H1 (cell line): ENCODE results near the gene AP2B1. TPM values are rescaled to one million over a fixed set of nuclear protein-coding genes. Genes with fewer than 3 reads are reported as not detected.

Experiments used
- CTCF ChIA-PET: fragments of 300-600 bp; sonication (Branson Sonifier 250); formaldehyde crosslinking; loops from one replicate; lab custom pipeline; 2021; ENCODE audit not compliant: partially characterized antibody; lab: Charles Lee
- POLR2A ChIA-PET: fragments of 300-600 bp; sonication (Branson Sonifier 250); formaldehyde crosslinking; loops from one replicate; lab custom pipeline; 2021; ENCODE audit warnings: inconsistent platforms; ENCODE audit not compliant: partially characterized antibody; lab: Charles Lee
- DNase-seq, 2 experiments: peaks; one replicate each; pipeline versions ENCODE4 v3.0.0 to v3.0.0-alpha.2; 2010 to 2022; ENCODE audit warnings: low spot score in 2 of 2, low read depth in 1 of 2, mixed read lengths in 1 of 2
- FAIRE-seq: peaks from 2 replicates; lab custom pipeline; 2011; peaks lifted over from hg19 to GRCh38; lab: Jason Lieb, UNC
- H2AFZ ChIP-seq: 2 replicates; pipeline ENCODE4 v1.8.1; 2012; ENCODE audit warnings: low read length, inconsistent platforms
- H2AK5ac ChIP-seq: 2 replicates; pipeline ENCODE4 v1.6.1; 2013; ENCODE audit warnings: low read depth, low read length
- H2BK120ac ChIP-seq: replicated peaks from 2 replicates; pipeline ENCODE3; 2013; ENCODE audit warnings: low read depth, low read length, inconsistent platforms
- H2BK12ac ChIP-seq: 2 replicates; pipeline ENCODE4 v1.6.1; 2013; ENCODE audit warnings: low read depth, low read length
- H2BK15ac ChIP-seq: 2 replicates; pipeline ENCODE4 v1.6.1; 2013; ENCODE audit warnings: low read length
- H2BK20ac ChIP-seq: 2 replicates; pipeline ENCODE4 v1.6.1; 2013; ENCODE audit warnings: low read length
- H2BK5ac ChIP-seq: 2 replicates; pipeline ENCODE4 v1.6.1; 2013; ENCODE audit warnings: low read depth, low read length
- H3K14ac ChIP-seq: 2 replicates; pipeline ENCODE4 v1.6.1; 2013; ENCODE audit warnings: inconsistent platforms; ENCODE audit not compliant: insufficient read length
- H3K18ac ChIP-seq: 2 replicates; pipeline ENCODE4 v1.6.1; 2013; ENCODE audit warnings: low read length; ENCODE audit errors: extremely low read depth
- H3K23ac ChIP-seq: 2 replicates; pipeline ENCODE4 v1.6.1; 2013; ENCODE audit warnings: inconsistent platforms; ENCODE audit not compliant: insufficient read length
- H3K23me2 ChIP-seq: 2 replicates; pipeline ENCODE4 v1.6.1; 2013; ENCODE audit warnings: low read depth, low read length
- H3K27ac ChIP-seq: 2 replicates; pipeline ENCODE4 v1.6.1; 2011; ENCODE audit warnings: low read depth, low read length, inconsistent platforms
- H3K27me3 ChIP-seq, 4 experiments: replicated peaks in 1 of 4; 1 replicate in 1 of 4; 2 replicates in 3 of 4; pipeline versions ENCODE4 v1.6.1 to v1.8.1; 2011 to 2013; ENCODE audit warnings: low read length in 3 of 4, mild to moderate bottlenecking in 3 of 4, inconsistent platforms in 2 of 4, mixed read lengths in 2 of 4, moderate library complexity in 1 of 4; ENCODE audit not compliant: control insufficient read depth in 3 of 4, insufficient read depth in 3 of 4; ENCODE audit errors: extremely low read depth in 1 of 4
- H3K36me3 ChIP-seq, 4 experiments: 2 replicates each; pipeline versions ENCODE4 v1.6.1 to v1.8.1; 2011 to 2013; ENCODE audit warnings: mild to moderate bottlenecking in 4 of 4, low read length in 3 of 4, moderate library complexity in 2 of 4, control low read depth in 1 of 4, inconsistent platforms in 1 of 4; ENCODE audit not compliant: insufficient read depth in 4 of 4, control insufficient read depth in 2 of 4
- H3K4ac ChIP-seq: replicated peaks from 2 replicates; pipeline ENCODE3; 2013; ENCODE audit warnings: low read length, low read depth, mixed read lengths, inconsistent platforms; ENCODE audit not compliant: insufficient read length
- H3K4me1 ChIP-seq, 4 experiments: replicated peaks in 1 of 4; 1 replicate in 1 of 4; 2 replicates in 3 of 4; pipeline versions ENCODE4 v1.6.1 to v1.8.1; 2011 to 2013; ENCODE audit warnings: low read length in 3 of 4, inconsistent platforms in 2 of 4, mixed read lengths in 1 of 4; ENCODE audit not compliant: insufficient read depth in 4 of 4, control insufficient read depth in 3 of 4
- H3K4me2 ChIP-seq, 2 experiments: 2 replicates each; pipeline versions ENCODE4 v1.6.1 to v1.8.1; 2011 to 2013; ENCODE audit warnings: low read depth in 2 of 2, low read length in 2 of 2, control low read depth in 1 of 2, inconsistent platforms in 1 of 2, mild to moderate bottlenecking in 1 of 2; ENCODE audit not compliant: insufficient read depth in 1 of 2
- H3K4me3 ChIP-seq, 4 experiments: fragments of 200-600, 300-600 bp in 1 of 4; sonication (generic), shearing (Covaris generic), sonication (Bioruptor Twin) in 1 of 4; 2 replicates each; pipeline versions ENCODE4 v1.5.1 to v1.8.1; 2011 to 2016; ENCODE audit warnings: low read length in 4 of 4, low read depth in 3 of 4, control low read depth in 2 of 4, inconsistent platforms in 2 of 4, mild to moderate bottlenecking in 2 of 4, mixed read lengths in 1 of 4, moderate library complexity in 1 of 4; ENCODE audit not compliant: insufficient read depth in 2 of 4; ENCODE audit errors: extremely low read depth in 1 of 4
- H3K56ac ChIP-seq: replicated peaks from 2 replicates; pipeline ENCODE3; 2013; ENCODE audit warnings: low read depth, mild to moderate bottlenecking, mixed read lengths, low read length, inconsistent platforms; ENCODE audit not compliant: insufficient read length
- H3K79me1 ChIP-seq: 2 replicates; pipeline ENCODE4 v1.6.1; 2013; ENCODE audit warnings: low read depth, low read length, control low read depth
- H3K79me2 ChIP-seq, 2 experiments: 2 replicates each; pipeline versions ENCODE4 v1.6.1 to v1.8.1; 2012 to 2013; ENCODE audit warnings: low read length in 2 of 2, mild to moderate bottlenecking in 2 of 2, inconsistent platforms in 1 of 2; ENCODE audit not compliant: insufficient read depth in 2 of 2, control insufficient read depth in 1 of 2
- H3K9ac ChIP-seq, 4 experiments: replicated peaks in 1 of 4; 1 replicate in 1 of 4; 2 replicates in 3 of 4; pipeline versions ENCODE4 v1.6.1 to v1.8.1; 2011 to 2013; ENCODE audit warnings: low read depth in 3 of 4, low read length in 3 of 4, control low read depth in 2 of 4, mild to moderate bottlenecking in 2 of 4, moderate library complexity in 2 of 4, inconsistent platforms in 1 of 4; ENCODE audit errors: extremely low read depth in 1 of 4
- H3K9me3 ChIP-seq, 2 experiments: 2 replicates each; pipeline versions ENCODE4 v1.6.1 to v1.8.1; 2012 to 2013; ENCODE audit warnings: mild to moderate bottlenecking in 2 of 2, moderate library complexity in 2 of 2, control low read depth in 1 of 2, inconsistent platforms in 1 of 2, low read depth in 1 of 2, low read length in 1 of 2, mixed read lengths in 1 of 2; ENCODE audit not compliant: insufficient read depth in 2 of 2
- H4K20me1 ChIP-seq, 2 experiments: replicated peaks in 1 of 2; 2 replicates each; pipeline versions ENCODE3 to v1.8.1; 2011 to 2013; ENCODE audit warnings: inconsistent platforms in 2 of 2, low read length in 2 of 2, mild to moderate bottlenecking in 1 of 2; ENCODE audit not compliant: insufficient read depth in 2 of 2, control insufficient read depth in 1 of 2
- H4K5ac ChIP-seq: 2 replicates; pipeline ENCODE4 v1.6.1; 2013; ENCODE audit warnings: low read length, low read depth, mixed read lengths, inconsistent platforms; ENCODE audit not compliant: insufficient read length
- H4K8ac ChIP-seq: 2 replicates; pipeline ENCODE4 v1.8.0; 2013; ENCODE audit warnings: mild to moderate bottlenecking, moderate library complexity, low read length, inconsistent platforms; ENCODE audit not compliant: insufficient read depth; ENCODE audit errors: extremely low read depth
- H4K91ac ChIP-seq: replicated peaks from 2 replicates; pipeline ENCODE3; 2013; ENCODE audit warnings: low read length, mixed read lengths, inconsistent platforms; ENCODE audit not compliant: insufficient read length
- CEBPB ChIP-seq: IDR thresholded peaks from 2 replicates; pipeline ENCODE4 v1.6.1; 2012; ENCODE audit warnings: low read depth, low read length
- CHD2 ChIP-seq: IDR thresholded peaks from 2 replicates; pipeline ENCODE4 v1.6.1; 2012; ENCODE audit warnings: low read length, improper control_type of control experiment
- CREB1 ChIP-seq: IDR thresholded peaks from 2 replicates; pipeline ENCODE4 v1.6.1; 2012; ENCODE audit warnings: inconsistent platforms
- GTF2F1 ChIP-seq: IDR thresholded peaks from 2 replicates; pipeline ENCODE4 v1.6.1; 2012; ENCODE audit warnings: low read depth, low read length, improper control_type of control experiment, borderline replicate concordance
- KDM1A ChIP-seq: fragments of 200-600, 300-600 bp; sonication (generic); IDR thresholded peaks from 2 replicates; pipeline ENCODE4 v1.7.1; 2016; ENCODE audit warnings: mild to moderate bottlenecking, low read length, borderline replicate concordance
- NANOG ChIP-seq: IDR thresholded peaks from 2 replicates; pipeline ENCODE4 v1.6.1; 2011; ENCODE audit warnings: low read length, low read depth, mild to moderate bottlenecking, inconsistent platforms; ENCODE audit not compliant: insufficient read depth, poor library complexity, severe bottlenecking
- PHF8 ChIP-seq: fragments of 200-600 bp; sonication (generic); conservative IDR thresholded peaks from 2 replicates; pipeline ENCODE4 v1.7.1; 2012; ENCODE audit warnings: low read depth, mild to moderate bottlenecking, inconsistent platforms, low read length, moderate library complexity
- RAD21 ChIP-seq, 2 experiments: IDR thresholded peaks in 1 of 2; conservative IDR thresholded peaks in 1 of 2; 2 replicates each; pipeline ENCODE4 v1.6.1; 2011; ENCODE audit warnings: low read depth in 2 of 2, low read length in 2 of 2, improper control_type of control experiment in 1 of 2, inconsistent platforms in 1 of 2, mild to moderate bottlenecking in 1 of 2, moderate library complexity in 1 of 2
- TAF7 ChIP-seq: optimal IDR thresholded peaks from 2 replicates; pipeline ENCODE3; 2011; ENCODE audit warnings: low read depth, mild to moderate bottlenecking, inconsistent platforms, low read length, moderate library complexity, borderline replicate concordance
- TCF12 ChIP-seq: IDR thresholded peaks from 2 replicates; pipeline ENCODE4 v1.6.1; 2011; ENCODE audit warnings: low read depth, mild to moderate bottlenecking, low read length
- WGBS, 2 experiments: shearing (Covaris generic) in 1 of 2; methylation state at CpG; one replicate each; pipeline versions ENCODE4 v1.1.6 to v1.1.7; 2013 to 2015; ENCODE audit warnings: low lambda C conversion rate in 2 of 2, mixed read lengths in 2 of 2, inconsistent platforms in 1 of 2, low coverage in 1 of 2, missing lambda C conversion rate in 1 of 2; ENCODE audit not compliant: insufficient replicate concordance in 2 of 2, insufficient coverage in 1 of 2, insufficient read length in 1 of 2; ENCODE audit errors: extremely low coverage in 1 of 2, missing lambda C conversion rate in 1 of 2; 5-methylcytosine and 5-hydroxymethylcytosine counted together
- polyA plus RNA-seq, 7 experiments: library from polyadenylated mRNA; depleted of rRNA in 3 of 7; stranded (reverse) in 5 of 7; unstranded in 2 of 7; fragments of >200 nt in 5 of 7; fragments of 200-250 nt in 2 of 7; gene quantifications; 1 replicate in 5 of 7; 2 replicates in 1 of 7; 4 replicates in 1 of 7; pipeline versions ENCODE4 v1.2.1 to v1.2.3, GENCODE V29; 2011 to 2013; ENCODE audit warnings: missing spikeins in 2 of 7, mixed read lengths in 2 of 7
- total RNA-seq: library from RNA; stranded (reverse); fragmentation: NEBNext Ultra II Directional; extraction: Animal tissue kit (Norgen Biotek cat#: 25700); gene quantifications from 2 replicates; pipeline ENCODE4 v1.2.1, GENCODE V29; 2021

Gene AP2B1
- total and polyA plus RNA-seq, 2 of the 8 experiments (the other 6 are each of a cell fraction or from before 2014, with no cell fraction given), result 95.5 to 199 TPM

GRCh38 chr17:35731239-35731916 lies 144.3 kb downstream of the AP2B1 start, which contains the start of gene RASL10B:
Gene RASL10B (plus strand): TSS chr17:35731639. CDS start chr17:35735185, 3,546 bp downstream.
- Histone ChIP-seq H4K5ac (no peak within 1 kb of the TSS), H2BK15ac (peak within 1 kb of the TSS; percentile 88), H3K14ac (no peak within 1 kb of the TSS), H3K79me1 (peaks cover 2% of the 10 kb centered on the region; the same call in 1 of the 2 replicates), H3K56ac (no peak within 1 kb of the TSS), H4K20me1 (peaks cover 5 to 13% of the 10 kb centered on the region in 2 experiments), H3K23me2 (peaks cover 9% of the 10 kb centered on the region; the same call in 1 of the 2 replicates), H3K23ac (no peak within 1 kb of the TSS), H2BK20ac (0 out of 2 replicates have a peak within 1 kb of the TSS, but pooled peaks have one; percentile 48), H4K91ac (no peak within 1 kb of the TSS), H3K27ac (no peak within 1 kb of the TSS), H3K9me3 (no peaks in the 10 kb centered on the region), H3K4me2 (peak within 1 kb of the TSS; percentile 78 to 98), H3K4me1 (peaks cover 7 to 26% (median 8%) of the 10 kb centered on the region in 4 experiments; a peak in 6 of 7 replicates), H2AFZ (no peak within 1 kb of the TSS), H3K18ac (peak within 1 kb of the TSS; percentile 93; the same call in 1 of the 2 replicates), H2BK12ac (peak within 1 kb of the TSS; percentile 68; the same call in 1 of the 2 replicates), H3K4ac (peak within 1 kb of the TSS; percentile 45), H3K79me2 (no peaks in the 10 kb centered on the region), H3K4me3 (peak within 1 kb of the TSS; percentile 67 to 85 (median 78)), H2BK120ac (no peak within 1 kb of the TSS), H3K9ac (peak within 1 kb of the TSS in 2 of 4 experiments; percentile 38 to 39; a peak in 3 of 7 replicates), H4K8ac (no peak within 1 kb of the TSS; the same call in 1 of the 2 replicates), H2AK5ac (no peak within 1 kb of the TSS), H3K27me3 (peaks cover 0 to 8% (median 5%) of the 10 kb centered on the region in 4 experiments; a peak in 4 of 7 replicates), H2BK5ac (peak within 1 kb of the TSS; percentile 44; the same call in 1 of the 2 replicates), H3K36me3 (no peaks in the 10 kb centered on the region)
- FAIRE-seq (no peak), DNase-seq (peak in 1 of 2 experiments; percentile 85)
- 13% methylated on average over 13 of the region's 44 CpGs; no CpG with 5 or more reads in 1 of the 2 experiments for WGBS, 2 experiments
- POLR2A ChIA-PET, result interaction anchor here (0.6 to 3.7 kb wide), 9 partner anchors 8 to 135 kb away, joined by 3 to 16 read pairs (median 3); partner anchors contain the start of gene TAF15
- CTCF ChIA-PET, result interaction anchor here (0.7 to 9.8 kb wide), 9 partner anchors 9 to 145 kb away, joined by 3 to 45 read pairs (median 3); no protein-coding TSS in a partner anchor
- TF ChIP-seq TCF12 (no peak), NANOG (no peak), CREB1 (no peak), RAD21 (IDR thresholded peaks at IDR 0.05 in 1 of 2, conservative IDR thresholded peaks at IDR 0.05 in 1 of 2; ENCODE audit: low read depth in 2 of 2, low read length in 2 of 2) (no peak; a peak in 1 of 4 replicates), TAF7 (no peak), CEBPB (no peak), PHF8 (peak; percentile 60), GTF2F1 (no peak), KDM1A (no peak), CHD2 (no peak)
